ENCODE data around the gene TWSG1. TPM values are rescaled to one million over a fixed set of nuclear protein-coding genes. Genes with fewer than 3 reads are reported as not detected.

Gene TWSG1
- total and polyA plus RNA-seq, 2 of the 13 experiments (the other 11 are each of a cell fraction or from before 2014, with no cell fraction given) = 6.6 to 9.4 TPM

GRCh38 chr18:9387891-9388290, 53.3 kb downstream of the TWSG1 start:
- H3K9ac ChIP-seq (ENCODE audit: insufficient read depth, low read depth, low read length) = no peak overlapping the region
- CTCF ChIA-PET (ENCODE audit: low intra/inter-chr PET ratio, low total read pairs) = no interaction called here
- in situ Hi-C loops (cut with HindIII; ENCODE audit: extremely low pct_ligation_motif_present, low pct_unique_long_range_greater_than_20kb) = no loop called here
- TF ChIP-seq, protein P1, sequence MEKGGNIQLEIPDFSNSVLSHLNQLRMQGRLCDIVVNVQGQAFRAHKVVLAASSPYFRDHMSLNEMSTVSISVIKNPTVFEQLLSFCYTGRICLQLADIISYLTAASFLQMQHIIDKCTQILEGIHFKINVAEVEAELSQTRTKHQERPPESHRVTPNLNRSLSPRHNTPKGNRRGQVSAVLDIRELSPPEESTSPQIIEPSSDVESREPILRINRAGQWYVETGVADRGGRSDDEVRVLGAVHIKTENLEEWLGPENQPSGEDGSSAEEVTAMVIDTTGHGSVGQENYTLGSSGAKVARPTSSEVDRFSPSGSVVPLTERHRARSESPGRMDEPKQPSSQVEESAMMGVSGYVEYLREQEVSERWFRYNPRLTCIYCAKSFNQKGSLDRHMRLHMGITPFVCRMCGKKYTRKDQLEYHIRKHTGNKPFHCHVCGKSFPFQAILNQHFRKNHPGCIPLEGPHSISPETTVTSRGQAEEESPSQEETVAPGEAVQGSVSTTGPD (CRISPR knock-in tag; IDR thresholded peaks at IDR 0.05) = no peak
- no peak for TF ChIP-seq ZNF749 (CRISPR knock-in tag; IDR thresholded peaks at IDR 0.05; ENCODE audit: borderline replicate concordance)
- no peak for TF ChIP-seq ZNF574 (CRISPR knock-in tag; IDR thresholded peaks at IDR 0.05)
- no peak for TF ChIP-seq FOXO1 (CRISPR knock-in tag; IDR thresholded peaks at IDR 0.05)
- TF ChIP-seq NFE2L1 (CRISPR knock-in tag; IDR thresholded peaks at IDR 0.05; ENCODE audit: borderline replicate concordance) = no peak
- TF ChIP-seq CSRNP1 (CRISPR knock-in tag; IDR thresholded peaks at IDR 0.05) = no peak
- TF ChIP-seq ELF4 (CRISPR knock-in tag; IDR thresholded peaks at IDR 0.05; ENCODE audit: borderline replicate concordance) = no peak
- TF ChIP-seq NONO (IDR thresholded peaks at IDR 0.05) = no peak
- no peak for TF ChIP-seq NONO (CRISPR knock-in tag; conservative IDR thresholded peaks at IDR 0.05)
- TF ChIP-seq ZSCAN20 (CRISPR knock-in tag; IDR thresholded peaks at IDR 0.05; ENCODE audit: borderline replicate concordance) = no peak
- TF ChIP-seq SMARCE1 (IDR thresholded peaks at IDR 0.05; ENCODE audit: borderline replicate concordance) = no peak
- TF ChIP-seq ZNF605 (CRISPR knock-in tag; IDR thresholded peaks at IDR 0.05) = no peak
- no peak for TF ChIP-seq GZF1 (CRISPR knock-in tag; IDR thresholded peaks at IDR 0.05)
- TF ChIP-seq, protein P2, sequence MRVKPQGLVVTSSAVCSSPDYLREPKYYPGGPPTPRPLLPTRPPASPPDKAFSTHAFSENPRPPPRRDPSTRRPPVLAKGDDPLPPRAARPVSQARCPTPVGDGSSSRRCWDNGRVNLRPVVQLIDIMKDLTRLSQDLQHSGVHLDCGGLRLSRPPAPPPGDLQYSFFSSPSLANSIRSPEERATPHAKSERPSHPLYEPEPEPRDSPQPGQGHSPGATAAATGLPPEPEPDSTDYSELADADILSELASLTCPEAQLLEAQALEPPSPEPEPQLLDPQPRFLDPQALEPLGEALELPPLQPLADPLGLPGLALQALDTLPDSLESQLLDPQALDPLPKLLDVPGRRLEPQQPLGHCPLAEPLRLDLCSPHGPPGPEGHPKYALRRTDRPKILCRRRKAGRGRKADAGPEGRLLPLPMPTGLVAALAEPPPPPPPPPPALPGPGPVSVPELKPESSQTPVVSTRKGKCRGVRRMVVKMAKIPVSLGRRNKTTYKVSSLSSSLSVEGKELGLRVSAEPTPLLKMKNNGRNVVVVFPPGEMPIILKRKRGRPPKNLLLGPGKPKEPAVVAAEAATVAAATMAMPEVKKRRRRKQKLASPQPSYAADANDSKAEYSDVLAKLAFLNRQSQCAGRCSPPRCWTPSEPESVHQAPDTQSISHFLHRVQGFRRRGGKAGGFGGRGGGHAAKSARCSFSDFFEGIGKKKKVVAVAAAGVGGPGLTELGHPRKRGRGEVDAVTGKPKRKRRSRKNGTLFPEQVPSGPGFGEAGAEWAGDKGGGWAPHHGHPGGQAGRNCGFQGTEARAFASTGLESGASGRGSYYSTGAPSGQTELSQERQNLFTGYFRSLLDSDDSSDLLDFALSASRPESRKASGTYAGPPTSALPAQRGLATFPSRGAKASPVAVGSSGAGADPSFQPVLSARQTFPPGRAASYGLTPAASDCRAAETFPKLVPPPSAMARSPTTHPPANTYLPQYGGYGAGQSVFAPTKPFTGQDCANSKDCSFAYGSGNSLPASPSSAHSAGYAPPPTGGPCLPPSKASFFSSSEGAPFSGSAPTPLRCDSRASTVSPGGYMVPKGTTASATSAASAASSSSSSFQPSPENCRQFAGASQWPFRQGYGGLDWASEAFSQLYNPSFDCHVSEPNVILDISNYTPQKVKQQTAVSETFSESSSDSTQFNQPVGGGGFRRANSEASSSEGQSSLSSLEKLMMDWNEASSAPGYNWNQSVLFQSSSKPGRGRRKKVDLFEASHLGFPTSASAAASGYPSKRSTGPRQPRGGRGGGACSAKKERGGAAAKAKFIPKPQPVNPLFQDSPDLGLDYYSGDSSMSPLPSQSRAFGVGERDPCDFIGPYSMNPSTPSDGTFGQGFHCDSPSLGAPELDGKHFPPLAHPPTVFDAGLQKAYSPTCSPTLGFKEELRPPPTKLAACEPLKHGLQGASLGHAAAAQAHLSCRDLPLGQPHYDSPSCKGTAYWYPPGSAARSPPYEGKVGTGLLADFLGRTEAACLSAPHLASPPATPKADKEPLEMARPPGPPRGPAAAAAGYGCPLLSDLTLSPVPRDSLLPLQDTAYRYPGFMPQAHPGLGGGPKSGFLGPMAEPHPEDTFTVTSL (CRISPR knock-in tag; IDR thresholded peaks at IDR 0.05; ENCODE audit: borderline replicate concordance) = no peak

More at GRCh38 chr18:9387891-9388290, 53.3 kb downstream of the TWSG1 start:
- DNase-seq (ENCODE audit: low spot score) (no peak), ATAC-seq (no peak), FAIRE-seq (no peak)
- Histone ChIP-seq H2AFZ (ENCODE audit: low read length) (no peak overlapping the region), H3K9me3 (ENCODE audit: low read length) (no peaks in the 10 kb centered on the region), H4K20me1 (ENCODE audit: insufficient read depth, low read length) (no peaks in the 10 kb centered on the region), H3K4me1 (ENCODE audit: insufficient read depth, low read length) (no peaks in the 10 kb centered on the region), H3K79me2 (ENCODE audit: insufficient read depth, low read length) (no peaks in the 10 kb centered on the region), H3K27me3 (ENCODE audit: control insufficient read depth in 1 of 2, insufficient read depth in 2 of 2, low read length in 2 of 2) (no peaks in the 10 kb centered on the region), H3K4me3 (replicated peaks in 1 of 3; ENCODE audit: insufficient read depth in 1 of 3, low read depth in 2 of 3, low read length in 3 of 3) (no peak overlapping the region), H3K4me2 (ENCODE audit: low read depth, low read length) (no peak overlapping the region), H3K36me3 (replicated peaks in 1 of 2; ENCODE audit: control insufficient read depth in 1 of 2, insufficient read depth in 2 of 2, low read length in 2 of 2) (no peaks in the 10 kb centered on the region), H3K27ac (ENCODE audit: extremely low read length, insufficient read depth, low read length) (no peak overlapping the region)
- WGBS (ENCODE audit: low lambda C conversion rate) = 100% methylated on average over 1 of the region's 1 CpG
- POLR2A ChIA-PET = no interaction called here
- intact Hi-C loops (cut with micrococcal nuclease; ENCODE audit: unreplicated experiment) = no loop called here
- no TSS peak for BruUV-seq (replicated peaks)

Data from HepG2 (cell line).